Esophagus muscularis mucosa (tissue), 4 donors: Measurements from ENCODE around the gene IER3. TPM values are rescaled to one million over a fixed set of nuclear protein-coding genes. Genes with fewer than 3 reads are reported as not detected.

Source experiments
- DNase-seq: peaks from one replicate; pipeline ENCODE4 v3.0.0-alpha.2; 2017; ENCODE audit errors: extremely low spot score
- H3K27ac ChIP-seq, 4 donors: fragments of 200-600 bp; sonication (generic); replicated peaks in 1 of 4; 1 replicate in 3 of 4; 2 replicates in 1 of 4; pipeline ENCODE4 v1.5.1; 2016 to 2019; ENCODE audit warnings: mild to moderate bottlenecking in 1 of 4
- H3K27me3 ChIP-seq, 4 donors: fragments of 200-600 bp; sonication (generic); one replicate each; pipeline versions ENCODE4 v1.5.1 to v1.6.0; 2016 to 2019
- H3K36me3 ChIP-seq, 4 donors: fragments of 200-600 bp; sonication (generic); one replicate each; pipeline ENCODE4 v1.5.1; 2016 to 2019
- H3K4me1 ChIP-seq, 4 donors: fragments of 200-600 bp; sonication (generic); one replicate each; pipeline ENCODE4 v1.5.1; 2016 to 2019
- H3K4me3 ChIP-seq, 4 donors: fragments of 200-600 bp; sonication (generic); 1 replicate in 2 of 4; 2 replicates in 2 of 4; pipeline ENCODE4 v1.5.1; 2016 to 2019; ENCODE audit warnings: mild to moderate bottlenecking in 4 of 4, moderate library complexity in 1 of 4
- H3K9me3 ChIP-seq, 4 donors: fragments of 200-600 bp; sonication (generic); 1 replicate in 3 of 4; 2 replicates in 1 of 4; pipeline ENCODE4 v1.5.1; 2016 to 2019
- EP300 ChIP-seq: sonication (generic); formaldehyde crosslinking; IDR thresholded peaks from one replicate; pipeline ENCODE4 v1.6.1; 2017; ENCODE audit warnings: antibody characterized with exemption
- POLR2A ChIP-seq: fragments of 450-650 bp; IDR thresholded peaks from one replicate; pipeline ENCODE4 v1.6.1; 2017; ENCODE audit warnings: antibody characterized with exemption, moderate library complexity, mild to moderate bottlenecking, low read depth
- POLR2AphosphoS5 ChIP-seq, 2 donors: sonication (generic); formaldehyde crosslinking; IDR thresholded peaks; one replicate each; pipeline ENCODE4 v1.6.1; 2017; ENCODE audit warnings: antibody characterized with exemption in 2 of 2
- WGBS: methylation state at CpG from one replicate; pipeline ENCODE4 v1.1.5; 2018; 5-methylcytosine and 5-hydroxymethylcytosine counted together
- intact Hi-C: fragments of 100-400 bp; cut with DNase I; formaldehyde crosslinking; loops from one replicate; pipeline ENCODE4 v1.15.1; 2023
- total RNA-seq, 4 donors: library from RNA; depleted of rRNA; stranded (reverse); fragments of >200 nt; gene quantifications; one replicate each; pipeline versions ENCODE4 v1.1.0 to v1.2.1, GENCODE V29; 2016
- TF ChIP-seq, protein P1 (sequence below), 3 experiments: fragments of 200-600 bp in 2 of 3; fragments of 450-650 bp in 1 of 3; sonication (generic) in 2 of 3; IDR thresholded peaks; one replicate each; pipeline ENCODE4 v1.5.1; 2017 to 2019; ENCODE audit warnings: antibody characterized with exemption in 3 of 3, mild to moderate bottlenecking in 2 of 3, moderate library complexity in 1 of 3

Gene IER3
- total RNA-seq, 4 donors from 2014 or later = 8.9 to 45.4 (median 11.0) TPM

- TF ChIP-seq, protein P1, sequence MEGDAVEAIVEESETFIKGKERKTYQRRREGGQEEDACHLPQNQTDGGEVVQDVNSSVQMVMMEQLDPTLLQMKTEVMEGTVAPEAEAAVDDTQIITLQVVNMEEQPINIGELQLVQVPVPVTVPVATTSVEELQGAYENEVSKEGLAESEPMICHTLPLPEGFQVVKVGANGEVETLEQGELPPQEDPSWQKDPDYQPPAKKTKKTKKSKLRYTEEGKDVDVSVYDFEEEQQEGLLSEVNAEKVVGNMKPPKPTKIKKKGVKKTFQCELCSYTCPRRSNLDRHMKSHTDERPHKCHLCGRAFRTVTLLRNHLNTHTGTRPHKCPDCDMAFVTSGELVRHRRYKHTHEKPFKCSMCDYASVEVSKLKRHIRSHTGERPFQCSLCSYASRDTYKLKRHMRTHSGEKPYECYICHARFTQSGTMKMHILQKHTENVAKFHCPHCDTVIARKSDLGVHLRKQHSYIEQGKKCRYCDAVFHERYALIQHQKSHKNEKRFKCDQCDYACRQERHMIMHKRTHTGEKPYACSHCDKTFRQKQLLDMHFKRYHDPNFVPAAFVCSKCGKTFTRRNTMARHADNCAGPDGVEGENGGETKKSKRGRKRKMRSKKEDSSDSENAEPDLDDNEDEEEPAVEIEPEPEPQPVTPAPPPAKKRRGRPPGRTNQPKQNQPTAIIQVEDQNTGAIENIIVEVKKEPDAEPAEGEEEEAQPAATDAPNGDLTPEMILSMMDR (IDR thresholded peaks at IDR 0.05) = no peak
- TF ChIP-seq POLR2AphosphoS5 (IDR thresholded peaks at IDR 0.05) (no peak), POLR2A (no peak), EP300 (no peak)
- H3K36me3 ChIP-seq = peaks cover 47 to 83% (median 72%) of the 10 kb centered on the region in 4 donors
- WGBS = 83% methylated on average over 1 of the region's 1 CpG
These were observed 32.5 kb downstream of the IER3 start for GRCh38 chr6:30711758-30712380.

DNA sequence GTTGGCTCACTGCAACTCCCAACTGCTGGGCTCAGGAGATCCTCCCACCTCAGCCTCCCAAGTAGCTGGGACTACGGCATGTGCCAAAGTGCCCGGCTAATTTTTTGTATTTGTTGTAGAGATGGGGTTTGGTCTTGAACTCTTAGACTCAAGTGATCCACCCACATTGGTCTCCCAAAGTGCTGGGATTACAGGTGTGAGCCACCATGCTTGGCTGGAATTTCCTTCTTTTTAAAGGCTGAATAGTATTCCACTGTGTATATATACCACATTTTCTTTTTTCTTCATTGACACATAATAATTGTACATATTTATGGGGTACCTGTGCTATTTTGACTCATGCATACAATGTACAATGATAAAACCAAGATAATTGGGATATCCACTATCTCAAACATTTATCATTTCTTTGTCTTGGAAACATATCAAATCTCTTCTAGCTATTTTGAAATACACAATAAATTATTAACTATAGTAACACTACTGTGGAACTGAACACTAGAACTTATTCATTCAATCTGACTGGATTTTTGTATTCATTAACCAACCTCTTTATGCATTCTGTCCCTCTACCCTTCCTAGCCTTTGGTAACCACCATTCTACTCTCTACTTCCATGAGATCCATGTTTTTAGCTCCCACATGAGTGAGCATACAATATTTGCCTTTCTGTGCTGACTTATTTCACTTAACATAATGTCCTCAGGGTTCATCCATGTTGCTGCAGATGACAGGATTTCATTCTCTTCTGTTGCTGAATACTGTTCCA is 35.1 kb downstream of the IER3 start:
- no peak overlapping the region for H3K4me3 ChIP-seq
- H3K4me1 ChIP-seq = peaks cover 0 to 3% (median 0%) of the 10 kb centered on the region in 4 donors
- WGBS = 100% methylated on average over 2 of the region's 2 CpGs
- H3K27ac ChIP-seq = no peak overlapping the region
- H3K27me3 ChIP-seq = no peaks in the 10 kb centered on the region
- intact Hi-C loops = no loop called here
- no peak for DNase-seq
- H3K9me3 ChIP-seq = no peaks in the 10 kb centered on the region
- peaks cover 48 to 98% (median 90%) of the 10 kb centered on the region in 4 donors for H3K36me3 ChIP-seq
- TF ChIP-seq EP300 = no peak
- TF ChIP-seq, protein P1 (IDR thresholded peaks at IDR 0.05) = no peak
- TF ChIP-seq POLR2A = no peak
- no peak for TF ChIP-seq POLR2AphosphoS5 (IDR thresholded peaks at IDR 0.05)

More at GRCh38 chr6:30711758-30712380, 32.5 kb downstream of the IER3 start:
- Histone ChIP-seq H3K9me3 (no peaks in the 10 kb centered on the region), H3K4me1 (peaks cover 6 to 11% (median 10%) of the 10 kb centered on the region in 4 donors), H3K27ac (no peak overlapping the region), H3K4me3 (no peak overlapping the region), H3K27me3 (no peaks in the 10 kb centered on the region)
- no peak for DNase-seq
- intact Hi-C loops = no loop called here

DNA sequence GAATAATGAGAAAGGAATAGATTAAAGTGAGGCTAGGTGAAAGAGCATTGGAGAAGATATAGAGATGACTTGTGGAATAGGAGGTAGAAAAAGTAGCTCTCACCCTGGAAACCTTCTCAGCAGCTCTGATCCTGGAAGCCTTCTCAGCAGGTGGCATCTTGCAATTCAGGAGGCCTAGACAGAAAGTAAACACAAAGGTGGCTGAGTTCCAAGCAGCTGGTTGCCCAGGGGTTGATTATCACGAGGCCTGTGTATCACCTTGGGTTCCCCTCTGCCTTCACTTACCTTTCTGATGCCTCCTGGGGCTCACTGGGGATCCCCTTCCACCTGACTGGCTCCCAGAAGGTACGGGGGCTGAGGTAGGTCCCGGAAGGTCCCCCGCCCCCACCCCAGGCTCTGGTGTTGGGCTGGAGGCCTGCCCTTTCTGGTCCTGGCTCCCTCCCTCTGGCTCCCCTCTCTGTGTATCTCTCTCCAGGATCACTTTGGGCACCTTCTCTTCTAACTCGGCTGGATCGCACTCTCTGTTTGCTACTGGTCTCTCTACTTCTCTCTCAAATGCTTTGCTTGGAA is 37.0 kb downstream of the IER3 start:
- intact Hi-C loops = no loop called here
- no peak for DNase-seq
- peaks cover 0 to 3% (median 0%) of the 10 kb centered on the region in 4 donors for H3K4me1 ChIP-seq
- TF ChIP-seq POLR2A = no peak
- TF ChIP-seq EP300 = no peak
- no peak for TF ChIP-seq POLR2AphosphoS5 (IDR thresholded peaks at IDR 0.05)
- TF ChIP-seq, protein P1 (IDR thresholded peaks at IDR 0.05) = no peak
- H3K9me3 ChIP-seq = no peaks in the 10 kb centered on the region
- 78% methylated on average over 6 of the region's 6 CpGs for WGBS
- H3K4me3 ChIP-seq = no peak overlapping the region
- H3K27me3 ChIP-seq = no peaks in the 10 kb centered on the region
- peaks cover 33 to 98% (median 87%) of the 10 kb centered on the region in 4 donors for H3K36me3 ChIP-seq
- H3K27ac ChIP-seq = no peak overlapping the region

DNA sequence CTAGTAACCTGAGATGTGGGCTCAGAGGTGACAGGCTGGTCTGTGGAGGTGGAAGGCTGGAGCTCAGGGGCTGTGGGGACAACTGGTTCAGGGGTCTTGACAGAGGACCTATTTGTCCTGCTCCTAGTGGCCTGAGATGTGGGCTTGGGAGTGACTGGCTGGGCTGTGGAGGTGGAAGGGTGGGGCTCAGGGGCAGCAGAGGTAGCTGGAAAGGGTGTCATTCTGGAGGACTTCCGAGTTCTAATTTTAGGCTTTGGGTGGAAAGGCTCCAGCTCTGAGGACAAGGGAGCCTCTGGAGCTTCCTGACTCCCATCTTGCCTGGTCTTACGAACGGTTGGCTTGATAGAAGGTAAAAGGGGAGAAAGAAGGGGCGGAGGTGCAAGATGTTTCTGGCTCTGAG is 38.7 kb downstream of the IER3 start:
- DNase-seq = no peak
- Histone ChIP-seq H3K4me3 (no peak overlapping the region), H3K9me3 (no peaks in the 10 kb centered on the region), H3K27ac (no peak overlapping the region), H3K36me3 (peaks cover 20 to 94% (median 78%) of the 10 kb centered on the region in 4 donors), H3K27me3 (no peaks in the 10 kb centered on the region), H3K4me1 (peaks cover 0 to 3% (median 0%) of the 10 kb centered on the region in 4 donors)
- intact Hi-C loops = no loop called here
- WGBS = 86% methylated on average over 4 of the region's 4 CpGs
- no peak for TF ChIP-seq EP300
- TF ChIP-seq, protein P1 (IDR thresholded peaks at IDR 0.05) = no peak
- no peak for TF ChIP-seq POLR2AphosphoS5 (IDR thresholded peaks at IDR 0.05)
- no peak for TF ChIP-seq POLR2A
